ENCODE data around the gene CACNA2D2.

The CACNA2D2 gene

GRCh38 chr3:50417637-50418033 lies 85.8 kb downstream of the CACNA2D2 start:
- no peaks in the 10 kb centered on the region for H3K36me3 ChIP-seq (ENCODE audit: control insufficient read depth in 1 of 2, insufficient read depth in 2 of 2, low read length in 2 of 2)
- H3K9ac ChIP-seq (ENCODE audit: low read depth in 1 of 2, low read length in 2 of 2): no peak overlapping the region
- H3K9me3 ChIP-seq (ENCODE audit: control insufficient read depth in 1 of 2, low read length in 2 of 2): no peaks in the 10 kb centered on the region
- no peaks in the 10 kb centered on the region for H3K4me1 ChIP-seq (ENCODE audit: control insufficient read depth in 1 of 2, insufficient read depth in 2 of 2, low read length in 2 of 2)
- H3K4me3 ChIP-seq (ENCODE audit: low read depth in 1 of 2, low read length in 2 of 2): no peak overlapping the region
- H3K27ac ChIP-seq (ENCODE audit: low read depth, low read length): no peak overlapping the region
- H3K27me3 ChIP-seq (ENCODE audit: control insufficient read depth in 1 of 2, insufficient read depth in 2 of 2, low read length in 2 of 2): no peaks in the 10 kb centered on the region

GRCh38 chr3:50416736-50417636 lies 86.4 kb downstream of the CACNA2D2 start:
- Histone ChIP-seq H3K27me3 (ENCODE audit: control insufficient read depth in 1 of 2, insufficient read depth in 2 of 2, low read length in 2 of 2) (no peaks in the 10 kb centered on the region), H3K4me1 (ENCODE audit: control insufficient read depth in 1 of 2, insufficient read depth in 2 of 2, low read length in 2 of 2) (no peaks in the 10 kb centered on the region), H3K36me3 (ENCODE audit: control insufficient read depth in 1 of 2, insufficient read depth in 2 of 2, low read length in 2 of 2) (no peaks in the 10 kb centered on the region), H3K9ac (ENCODE audit: low read depth in 1 of 2, low read length in 2 of 2) (no peak overlapping the region), H3K9me3 (ENCODE audit: control insufficient read depth in 1 of 2, low read length in 2 of 2) (no peaks in the 10 kb centered on the region), H3K4me3 (ENCODE audit: low read depth in 1 of 2, low read length in 2 of 2) (no peak overlapping the region), H3K27ac (ENCODE audit: low read depth, low read length) (no peak overlapping the region)

- no peak overlapping the region for H3K4me3 ChIP-seq (ENCODE audit: low read depth in 1 of 2, low read length in 2 of 2)
- H3K27ac ChIP-seq (ENCODE audit: low read depth, low read length): no peak overlapping the region
- H3K4me1 ChIP-seq (ENCODE audit: control insufficient read depth in 1 of 2, insufficient read depth in 2 of 2, low read length in 2 of 2): no peaks in the 10 kb centered on the region
- H3K27me3 ChIP-seq (ENCODE audit: control insufficient read depth in 1 of 2, insufficient read depth in 2 of 2, low read length in 2 of 2): no peaks in the 10 kb centered on the region
- no peaks in the 10 kb centered on the region for H3K36me3 ChIP-seq (ENCODE audit: control insufficient read depth in 1 of 2, insufficient read depth in 2 of 2, low read length in 2 of 2)
- H3K9ac ChIP-seq (ENCODE audit: low read depth in 1 of 2, low read length in 2 of 2): no peak overlapping the region
- no peaks in the 10 kb centered on the region for H3K9me3 ChIP-seq (ENCODE audit: control insufficient read depth in 1 of 2, low read length in 2 of 2)
Measured at GRCh38 chr3:50415816-50416215, 87.6 kb downstream of the CACNA2D2 start.

GRCh38 chr3:50415061-50415460 lies 88.4 kb downstream of the CACNA2D2 start:
- Histone ChIP-seq H3K9ac (ENCODE audit: low read depth in 1 of 2, low read length in 2 of 2) (no peak overlapping the region), H3K9me3 (ENCODE audit: control insufficient read depth in 1 of 2, low read length in 2 of 2) (no peaks in the 10 kb centered on the region), H3K36me3 (ENCODE audit: control insufficient read depth in 1 of 2, insufficient read depth in 2 of 2, low read length in 2 of 2) (no peaks in the 10 kb centered on the region), H3K4me3 (ENCODE audit: low read depth in 1 of 2, low read length in 2 of 2) (no peak overlapping the region), H3K4me1 (ENCODE audit: control insufficient read depth in 1 of 2, insufficient read depth in 2 of 2, low read length in 2 of 2) (no peaks in the 10 kb centered on the region), H3K27ac (ENCODE audit: low read depth, low read length) (no peak overlapping the region), H3K27me3 (ENCODE audit: control insufficient read depth in 1 of 2, insufficient read depth in 2 of 2, low read length in 2 of 2) (no peaks in the 10 kb centered on the region)

GRCh38 chr3:50414616-50415015 lies 88.8 kb downstream of the CACNA2D2 start:
- Histone ChIP-seq H3K27ac (ENCODE audit: low read depth, low read length) (no peak overlapping the region), H3K9ac (ENCODE audit: low read depth in 1 of 2, low read length in 2 of 2) (no peak overlapping the region), H3K4me1 (ENCODE audit: control insufficient read depth in 1 of 2, insufficient read depth in 2 of 2, low read length in 2 of 2) (no peaks in the 10 kb centered on the region), H3K36me3 (ENCODE audit: control insufficient read depth in 1 of 2, insufficient read depth in 2 of 2, low read length in 2 of 2) (no peaks in the 10 kb centered on the region), H3K4me3 (ENCODE audit: low read depth in 1 of 2, low read length in 2 of 2) (no peak overlapping the region), H3K9me3 (ENCODE audit: control insufficient read depth in 1 of 2, low read length in 2 of 2) (no peaks in the 10 kb centered on the region), H3K27me3 (ENCODE audit: control insufficient read depth in 1 of 2, insufficient read depth in 2 of 2, low read length in 2 of 2) (no peaks in the 10 kb centered on the region)

- no peaks in the 10 kb centered on the region for H3K36me3 ChIP-seq (ENCODE audit: control insufficient read depth in 1 of 2, insufficient read depth in 2 of 2, low read length in 2 of 2)
- no peaks in the 10 kb centered on the region for H3K9me3 ChIP-seq (ENCODE audit: control insufficient read depth in 1 of 2, low read length in 2 of 2)
- H3K27me3 ChIP-seq (ENCODE audit: control insufficient read depth in 1 of 2, insufficient read depth in 2 of 2, low read length in 2 of 2): no peaks in the 10 kb centered on the region
- H3K9ac ChIP-seq (ENCODE audit: low read depth in 1 of 2, low read length in 2 of 2): no peak overlapping the region
- H3K4me1 ChIP-seq (ENCODE audit: control insufficient read depth in 1 of 2, insufficient read depth in 2 of 2, low read length in 2 of 2): no peaks in the 10 kb centered on the region
- no peak overlapping the region for H3K27ac ChIP-seq (ENCODE audit: low read depth, low read length)
- H3K4me3 ChIP-seq (ENCODE audit: low read depth in 1 of 2, low read length in 2 of 2): no peak overlapping the region
Measured at GRCh38 chr3:50412231-50412754, 91.1 kb downstream of the CACNA2D2 start.

GRCh38 chr3:50411229-50411628 lies 92.2 kb downstream of the CACNA2D2 start:
- H3K4me1 ChIP-seq (ENCODE audit: control insufficient read depth in 1 of 2, insufficient read depth in 2 of 2, low read length in 2 of 2): no peaks in the 10 kb centered on the region
- H3K9me3 ChIP-seq (ENCODE audit: control insufficient read depth in 1 of 2, low read length in 2 of 2): no peaks in the 10 kb centered on the region
- no peak overlapping the region for H3K9ac ChIP-seq (ENCODE audit: low read depth in 1 of 2, low read length in 2 of 2)
- H3K4me3 ChIP-seq (ENCODE audit: low read depth in 1 of 2, low read length in 2 of 2): no peak overlapping the region
- no peak overlapping the region for H3K27ac ChIP-seq (ENCODE audit: low read depth, low read length)
- no peaks in the 10 kb centered on the region for H3K36me3 ChIP-seq (ENCODE audit: control insufficient read depth in 1 of 2, insufficient read depth in 2 of 2, low read length in 2 of 2)
- H3K27me3 ChIP-seq (ENCODE audit: control insufficient read depth in 1 of 2, insufficient read depth in 2 of 2, low read length in 2 of 2): no peaks in the 10 kb centered on the region

GRCh38 chr3:50410608-50411139 lies 92.8 kb downstream of the CACNA2D2 start:
- H3K4me3 ChIP-seq (ENCODE audit: low read depth in 1 of 2, low read length in 2 of 2): no peak overlapping the region
- no peaks in the 10 kb centered on the region for H3K27me3 ChIP-seq (ENCODE audit: control insufficient read depth in 1 of 2, insufficient read depth in 2 of 2, low read length in 2 of 2)
- no peak overlapping the region for H3K27ac ChIP-seq (ENCODE audit: low read depth, low read length)
- H3K4me1 ChIP-seq (ENCODE audit: control insufficient read depth in 1 of 2, insufficient read depth in 2 of 2, low read length in 2 of 2): no peaks in the 10 kb centered on the region
- no peaks in the 10 kb centered on the region for H3K36me3 ChIP-seq (ENCODE audit: control insufficient read depth in 1 of 2, insufficient read depth in 2 of 2, low read length in 2 of 2)
- H3K9ac ChIP-seq (ENCODE audit: low read depth in 1 of 2, low read length in 2 of 2): no peak overlapping the region
- H3K9me3 ChIP-seq (ENCODE audit: control insufficient read depth in 1 of 2, low read length in 2 of 2): no peaks in the 10 kb centered on the region

- Histone ChIP-seq H3K36me3 (ENCODE audit: control insufficient read depth in 1 of 2, insufficient read depth in 2 of 2, low read length in 2 of 2) (no peaks in the 10 kb centered on the region), H3K27me3 (ENCODE audit: control insufficient read depth in 1 of 2, insufficient read depth in 2 of 2, low read length in 2 of 2) (no peaks in the 10 kb centered on the region), H3K9ac (ENCODE audit: low read depth in 1 of 2, low read length in 2 of 2) (no peak overlapping the region), H3K9me3 (ENCODE audit: control insufficient read depth in 1 of 2, low read length in 2 of 2) (no peaks in the 10 kb centered on the region), H3K4me3 (ENCODE audit: low read depth in 1 of 2, low read length in 2 of 2) (no peak overlapping the region), H3K27ac (ENCODE audit: low read depth, low read length) (no peak overlapping the region), H3K4me1 (ENCODE audit: control insufficient read depth in 1 of 2, insufficient read depth in 2 of 2, low read length in 2 of 2) (no peaks in the 10 kb centered on the region)
Measured at GRCh38 chr3:50410185-50410584, 93.2 kb downstream of the CACNA2D2 start.

GRCh38 chr3:50408443-50408944 lies 94.9 kb downstream of the CACNA2D2 start:
- no peaks in the 10 kb centered on the region for H3K9me3 ChIP-seq (ENCODE audit: control insufficient read depth in 1 of 2, low read length in 2 of 2)
- no peaks in the 10 kb centered on the region for H3K4me1 ChIP-seq (ENCODE audit: control insufficient read depth in 1 of 2, insufficient read depth in 2 of 2, low read length in 2 of 2)
- H3K27me3 ChIP-seq (ENCODE audit: control insufficient read depth in 1 of 2, insufficient read depth in 2 of 2, low read length in 2 of 2): no peaks in the 10 kb centered on the region
- no peak overlapping the region for H3K4me3 ChIP-seq (ENCODE audit: low read depth in 1 of 2, low read length in 2 of 2)
- no peak overlapping the region for H3K9ac ChIP-seq (ENCODE audit: low read depth in 1 of 2, low read length in 2 of 2)
- no peaks in the 10 kb centered on the region for H3K36me3 ChIP-seq (ENCODE audit: control insufficient read depth in 1 of 2, insufficient read depth in 2 of 2, low read length in 2 of 2)
- H3K27ac ChIP-seq (ENCODE audit: low read depth, low read length): no peak overlapping the region

Measured in duodenal mucosa (tissue), 2 donors.